ENCODE data around the gene JADE3.

Gene JADE3

GRCh38 chrX:46912098-46912602 is at the start of gene JADE3:
Gene JADE3 (plus strand): TSS chrX:46912421. CDS start chrX:46984895, 72,474 bp downstream.
- DNase-seq = peak; percentile 71

DNA sequence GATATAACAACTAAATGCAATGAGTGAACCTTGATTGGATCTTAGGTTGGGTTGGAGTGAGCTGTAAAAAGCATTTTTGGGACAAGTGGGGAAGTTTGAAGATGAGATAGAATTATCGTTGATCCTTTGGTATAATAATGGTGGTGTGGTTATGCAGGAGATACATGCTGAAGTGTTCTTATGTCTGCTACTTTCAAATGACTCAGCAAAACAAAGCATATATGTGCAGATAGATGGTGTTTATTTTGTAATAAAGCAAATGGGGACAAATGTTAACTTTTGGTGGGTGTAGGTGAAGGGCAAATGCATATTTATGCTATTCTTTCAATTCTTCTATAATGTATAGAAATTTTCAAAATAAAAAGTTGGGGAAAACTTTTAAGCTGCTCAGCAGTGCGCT is 49.1 kb upstream of the JADE3 start:
- no peak for DNase-seq

DNA sequence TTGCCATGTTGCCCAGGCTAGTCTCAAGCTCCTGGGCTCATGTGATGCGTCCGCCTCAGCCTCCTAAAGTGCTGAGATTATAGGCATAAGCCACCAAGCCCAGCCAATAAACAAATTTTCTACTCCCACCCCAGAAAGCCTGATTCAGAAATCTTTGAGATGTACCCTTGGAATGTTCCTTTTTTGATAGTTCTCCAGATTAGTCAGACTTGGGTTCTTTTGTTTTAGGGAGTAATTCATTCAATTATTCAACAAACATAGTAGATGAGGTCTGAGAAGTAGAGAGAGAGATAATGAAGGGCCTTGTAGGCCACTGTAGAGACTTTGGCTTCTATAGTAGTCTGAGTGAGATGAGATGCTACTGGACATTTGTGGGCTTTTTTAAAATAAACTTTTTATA is 47.6 kb upstream of the JADE3 start:
- DNase-seq = no peak

DNA sequence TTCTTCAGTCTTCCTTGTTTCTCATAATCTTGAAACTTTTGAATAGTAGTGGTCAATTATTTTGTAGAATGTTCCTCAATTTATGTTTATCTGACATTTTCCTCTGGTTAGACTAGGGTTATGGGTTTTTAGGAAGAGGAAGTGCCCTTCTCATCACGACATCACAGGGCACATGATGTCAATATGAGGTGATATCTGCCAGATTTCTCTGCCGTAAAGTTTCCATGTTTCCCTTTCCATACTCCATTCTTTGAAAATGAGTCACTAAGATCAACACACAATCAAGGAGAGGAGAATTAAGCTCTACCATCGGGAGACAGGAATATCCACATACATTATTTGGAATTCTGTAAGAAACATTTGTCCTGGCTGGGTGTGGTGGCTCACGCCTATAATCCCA is 46.9 kb upstream of the JADE3 start:
- DNase-seq = no peak

DNA sequence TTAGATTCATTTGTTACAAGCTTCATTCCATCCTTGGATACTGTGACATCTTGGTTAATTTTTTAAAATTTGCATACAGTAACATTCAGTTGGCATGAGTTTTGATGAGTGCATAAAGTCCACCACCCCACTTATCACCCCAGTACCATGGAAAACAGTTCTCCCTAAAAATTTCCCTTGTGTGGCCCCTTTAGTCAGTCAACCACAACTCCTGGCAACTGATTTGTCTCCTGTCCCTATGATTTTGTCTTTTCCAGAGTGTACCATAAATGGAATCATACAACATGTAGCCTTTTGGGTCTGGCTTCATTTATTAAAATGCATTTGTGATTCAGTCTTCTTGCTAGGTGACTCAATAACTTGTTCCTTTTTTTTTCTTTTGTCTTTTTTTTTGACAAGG is 45.5 kb upstream of the JADE3 start:
- DNase-seq = no peak

GRCh38 chrX:46873746-46874145 is 38.5 kb upstream of the JADE3 start:
- DNase-seq = no peak

- DNase-seq = no peak
Observed at GRCh38 chrX:46876901-46877300, 35.3 kb upstream of the JADE3 start.

GRCh38 chrX:46882266-46882665 is 30.0 kb upstream of the JADE3 start:
- no peak for DNase-seq

GRCh38 chrX:46884799-46885198 is 27.4 kb upstream of the JADE3 start:
- no peak for DNase-seq

DNA sequence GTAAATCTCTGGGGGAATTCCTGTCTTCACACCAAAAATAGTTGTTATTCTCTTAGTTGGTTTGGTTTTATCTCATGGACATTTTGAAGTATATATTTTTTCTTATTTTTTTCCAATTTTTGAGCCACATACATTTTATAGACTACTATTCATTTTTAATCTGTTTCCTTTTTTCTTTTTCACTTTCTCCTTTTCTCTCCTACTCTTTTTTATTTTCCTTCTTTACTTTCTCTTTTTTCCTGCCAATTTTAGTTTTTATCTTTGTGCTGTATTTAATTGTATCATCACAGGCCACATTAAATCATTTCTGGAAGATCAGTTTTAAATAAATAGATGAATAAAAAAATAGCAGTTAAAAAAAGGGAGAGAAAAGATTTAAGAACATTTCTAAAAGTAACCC is 14.0 kb upstream of the JADE3 start:
- no peak for DNase-seq

DNA sequence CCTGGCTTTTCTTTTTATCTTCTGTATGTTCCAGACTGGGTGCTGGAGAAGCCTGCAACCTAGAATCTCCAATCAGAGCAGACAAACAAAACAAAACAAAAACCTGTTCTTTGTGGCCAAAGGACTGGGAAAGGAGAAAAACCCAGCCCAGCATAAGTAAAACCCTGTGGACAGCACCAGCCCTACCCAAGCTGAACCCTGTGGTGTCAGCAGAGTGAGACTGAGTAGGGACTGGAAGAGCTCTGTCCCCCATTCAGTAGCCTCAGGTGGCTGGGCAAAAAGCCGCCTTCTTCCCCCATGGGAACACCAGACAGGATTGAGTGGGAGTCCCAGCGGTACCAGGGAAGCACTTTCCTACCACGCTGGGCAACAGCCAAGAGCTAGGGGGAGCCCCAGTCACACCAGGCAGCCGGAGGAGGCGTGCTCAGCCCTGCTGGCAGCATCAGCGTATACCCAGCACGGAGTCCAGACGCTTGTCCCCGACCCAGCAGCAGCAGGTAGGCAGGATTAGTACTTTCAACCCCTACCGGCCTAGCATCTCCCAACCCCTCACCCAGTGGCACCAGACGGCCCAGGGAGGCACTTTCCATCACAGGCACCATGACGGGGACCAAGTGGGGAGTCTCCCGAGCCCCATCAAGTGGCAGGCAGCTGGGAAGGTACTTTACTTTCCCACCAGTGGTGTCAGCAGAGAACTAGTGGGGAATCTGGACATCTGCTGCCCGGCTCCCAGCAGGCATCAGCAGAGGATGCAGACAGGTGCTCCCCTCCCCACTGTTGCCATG is 8.6 kb upstream of the JADE3 start:
- peak; percentile 81 for DNase-seq

- DNase-seq = no peak
Observed at GRCh38 chrX:46904626-46905025, 7.6 kb upstream of the JADE3 start.

- DNase-seq = no peak
Observed at GRCh38 chrX:46910415-46910814, 1.8 kb upstream of the JADE3 start.

DNA sequence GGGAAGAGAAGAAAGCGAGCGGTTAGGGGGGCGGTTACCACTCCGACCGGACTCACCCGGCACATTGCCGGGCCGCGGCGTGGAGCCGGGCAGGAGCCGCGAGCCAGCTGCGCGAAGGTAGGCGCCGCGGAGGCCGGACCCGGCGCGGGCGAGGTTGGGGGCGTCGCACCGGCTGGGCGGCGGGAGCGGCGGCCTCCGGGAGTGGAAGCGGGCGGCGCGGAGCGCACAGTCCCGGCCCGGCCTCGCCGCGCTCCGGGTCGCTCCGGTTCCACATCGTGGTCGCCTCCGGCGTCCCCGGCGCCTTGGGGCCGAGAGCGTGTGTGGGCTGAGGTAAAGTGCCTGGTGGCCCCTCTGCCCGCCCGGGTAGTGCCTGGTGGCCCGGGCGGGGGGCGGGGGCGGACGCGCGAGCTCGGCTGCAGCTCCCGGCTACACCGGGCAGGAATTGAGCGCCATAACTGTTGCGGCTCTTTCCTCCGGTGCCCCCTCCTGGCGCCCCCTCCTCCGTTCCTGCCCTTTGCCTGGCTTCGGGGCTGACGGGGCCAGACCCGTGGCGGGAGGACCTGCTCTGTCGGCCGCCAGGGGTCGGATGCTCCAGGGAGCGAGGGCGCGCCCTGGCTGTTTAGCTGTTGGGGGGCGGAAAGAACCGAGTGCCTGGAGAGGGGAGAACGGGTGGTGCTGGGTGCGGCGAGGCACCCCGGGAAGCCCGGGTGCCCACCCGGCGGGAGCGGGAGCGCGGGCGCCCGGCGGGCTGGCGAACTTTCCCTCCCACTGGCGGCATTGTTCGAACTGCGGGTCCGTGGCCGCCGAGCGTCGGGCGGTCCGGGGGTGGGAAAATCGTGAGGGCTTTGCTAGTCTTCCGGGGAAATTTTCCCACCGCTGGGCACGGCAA is 626 bp downstream of the JADE3 start:
- peak; percentile 69 for DNase-seq

DNA sequence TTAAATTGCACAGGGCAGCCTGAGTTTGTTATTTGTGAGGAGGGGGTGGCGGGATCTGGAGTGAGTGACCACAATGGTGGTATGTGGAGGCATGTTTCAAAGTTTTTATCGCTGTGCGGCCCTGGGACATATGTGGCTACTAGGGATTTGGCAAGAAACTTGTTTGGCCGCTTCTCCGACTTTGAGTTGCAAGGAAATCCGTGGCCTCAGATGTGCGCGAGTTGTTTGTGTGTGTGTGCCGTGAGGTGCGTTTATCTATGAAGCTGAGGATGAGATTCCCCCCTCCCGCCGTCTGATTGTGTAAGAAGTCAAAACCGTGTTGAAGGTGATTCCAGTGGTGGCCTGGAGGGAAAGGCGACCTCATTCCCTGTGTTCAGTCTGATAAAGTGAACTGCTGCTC is 1.4 kb downstream of the JADE3 start:
- no peak for DNase-seq

GRCh38 chrX:46916273-46916672 is 4.1 kb downstream of the JADE3 start:
- DNase-seq = no peak

DNA sequence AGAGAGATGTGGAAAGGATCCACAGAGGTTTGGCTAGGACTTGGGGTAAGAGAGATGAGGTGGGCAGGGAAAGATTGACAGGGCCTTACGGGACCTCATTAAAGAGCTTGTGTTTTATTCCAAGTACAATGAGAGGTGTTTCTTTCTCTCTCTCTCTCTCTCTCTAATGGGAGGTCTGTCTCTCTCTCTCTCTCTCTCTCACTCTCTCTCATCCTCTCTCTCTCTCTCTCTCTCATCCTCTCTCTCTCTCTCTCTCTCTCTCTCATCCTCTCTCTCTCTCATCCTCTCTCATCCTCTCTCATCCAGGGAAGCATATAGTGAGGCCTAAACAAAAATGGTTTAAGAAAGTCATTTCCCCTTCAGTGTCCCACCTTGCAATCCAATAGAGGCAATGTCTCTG is 5.4 kb downstream of the JADE3 start:
- DNase-seq = no peak

- DNase-seq = no peak
Observed at GRCh38 chrX:46918434-46918833, 6.2 kb downstream of the JADE3 start.

DNA sequence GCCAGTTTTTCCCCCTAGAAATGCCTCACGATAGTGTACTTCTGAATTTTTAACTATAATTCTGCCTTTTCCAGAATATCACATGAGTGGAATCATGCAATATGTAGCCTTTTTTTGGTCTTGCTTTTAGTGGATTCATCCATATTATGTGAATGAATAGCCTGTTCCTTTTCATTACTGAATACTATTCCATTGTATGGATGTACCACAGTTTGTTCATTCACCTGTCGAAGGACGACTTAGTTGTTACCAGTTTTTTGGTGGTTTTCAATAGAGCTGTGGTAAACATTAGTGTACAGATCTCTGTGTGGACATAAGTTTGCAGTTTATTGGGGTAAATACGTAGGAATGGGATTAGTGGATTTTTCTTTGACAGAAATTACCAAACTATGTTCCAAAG is 8.0 kb downstream of the JADE3 start:
- no peak for DNase-seq

- DNase-seq = no peak
Observed at GRCh38 chrX:46922611-46923010, 10.4 kb downstream of the JADE3 start.

DNA sequence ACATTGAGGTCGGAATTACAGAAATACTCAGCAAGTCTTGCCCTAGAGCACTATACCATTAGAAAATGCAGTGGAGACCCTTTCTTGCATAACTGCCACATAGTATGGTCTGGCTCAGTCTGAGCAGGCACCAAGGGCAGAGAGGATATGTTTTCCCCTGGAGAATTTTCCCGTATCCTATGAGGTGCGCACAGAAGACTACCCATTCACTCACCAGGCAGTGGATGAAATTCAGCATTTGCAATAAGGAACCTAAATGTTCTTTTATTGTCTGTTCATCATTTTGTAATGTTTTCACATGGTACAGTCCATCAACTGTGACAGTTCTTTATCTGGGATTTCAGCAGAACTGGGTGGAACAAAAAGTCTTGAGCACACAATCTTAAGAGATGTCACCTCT is 15.5 kb downstream of the JADE3 start:
- DNase-seq = no peak

GRCh38 chrX:46929439-46930261 is 17.4 kb downstream of the JADE3 start:
- no peak for DNase-seq

DNA sequence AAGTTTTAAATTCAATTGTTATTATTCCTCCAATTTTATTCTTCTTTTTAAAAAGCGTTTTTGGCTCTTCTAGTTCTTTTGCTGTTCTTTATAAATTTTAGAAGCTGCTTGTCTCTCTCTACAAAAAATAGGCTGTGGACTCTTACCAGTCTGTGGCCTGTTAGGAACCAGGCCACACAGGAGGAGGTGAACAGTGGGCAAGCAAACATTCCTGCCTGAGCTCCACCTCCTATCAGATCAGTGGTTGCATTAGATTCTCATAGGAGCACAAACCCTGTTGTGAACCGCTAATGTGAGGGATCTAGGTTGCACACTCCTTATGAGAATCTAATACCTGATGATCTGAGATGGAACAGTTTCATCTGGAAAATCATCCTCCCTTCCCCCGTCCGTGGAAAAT is 23.1 kb downstream of the JADE3 start:
- no peak for DNase-seq
